Neural cell (in vitro differentiated cells): Measurements from ENCODE around the gene TFCP2L1. TPM values are rescaled to one million over a fixed set of nuclear protein-coding genes. Genes with fewer than 3 reads are reported as not detected.

Source experiments
- H2AFZ ChIP-seq: fragments of 200-600, 300-800 bp; sonication (generic), shearing (Covaris generic); 2 replicates; pipeline ENCODE4 v1.6.0; 2014; ENCODE audit warnings: low read depth, mild to moderate bottlenecking, antibody characterized with exemption, low read length, moderate library complexity
- H3F3A ChIP-seq: fragments of 200-600 bp; shearing (Covaris generic); 2 replicates; pipeline ENCODE4 v1.6.1; 2016; ENCODE audit warnings: mild to moderate bottlenecking, moderate library complexity, mixed read lengths, antibody characterized with exemption, low read length; ENCODE audit not compliant: insufficient read depth, poor library complexity, severe bottlenecking
- H3K27ac ChIP-seq: fragments of 200-600, 300-800 bp; sonication (generic), shearing (Covaris generic); 2 replicates; pipeline ENCODE4 v1.5.1; 2014; ENCODE audit warnings: mild to moderate bottlenecking, low read length, moderate library complexity
- H3K27me3 ChIP-seq: fragments of 300-800, 200-600 bp; sonication (generic), shearing (Covaris generic); 2 replicates; pipeline ENCODE4 v1.6.0; 2014; ENCODE audit warnings: mild to moderate bottlenecking, low read depth, low read length, moderate library complexity; ENCODE audit not compliant: insufficient read depth
- H3K36me3 ChIP-seq: fragments of 300-800, 200-600 bp; sonication (generic), shearing (Covaris generic); 2 replicates; pipeline ENCODE4 v1.5.1; 2014; ENCODE audit warnings: mild to moderate bottlenecking, antibody characterized with exemption, low read length, moderate library complexity; ENCODE audit not compliant: insufficient read depth
- H3K4me2 ChIP-seq: fragments of 300-800, 200-600 bp; sonication (generic), shearing (Covaris generic); 2 replicates; pipeline ENCODE4 v1.6.0; 2014; ENCODE audit warnings: mild to moderate bottlenecking, low read length
- H3K4me3 ChIP-seq: fragments of 300-800, 200-600 bp; sonication (generic), shearing (Covaris generic); 2 replicates; pipeline ENCODE4 v1.5.1; 2014; ENCODE audit warnings: mild to moderate bottlenecking, low read length, moderate library complexity
- H3K79me2 ChIP-seq: fragments of 200-600 bp; shearing (Covaris generic); replicated peaks from 2 replicates; pipeline ENCODE4 v1.6.0; 2014; ENCODE audit warnings: mild to moderate bottlenecking, low read length, moderate library complexity; ENCODE audit not compliant: insufficient read depth
- H3K9ac ChIP-seq: fragments of 300-800, 200-600 bp; sonication (generic), shearing (Covaris generic); 2 replicates; pipeline ENCODE4 v1.6.1; 2016; ENCODE audit warnings: mild to moderate bottlenecking, low read length, mixed read lengths
- H3K9me2 ChIP-seq: fragments of 200-600 bp; shearing (Covaris generic); 2 replicates; pipeline ENCODE4 v1.6.1; 2016; ENCODE audit warnings: mild to moderate bottlenecking, low read length, mixed read lengths; ENCODE audit not compliant: insufficient read depth
- H3K9me3 ChIP-seq: fragments of 200-600, 300-800 bp; sonication (generic), shearing (Covaris generic); 2 replicates; pipeline ENCODE4 v1.6.1; 2016; ENCODE audit warnings: mild to moderate bottlenecking, mixed run types, low read length, moderate library complexity, mixed read lengths
- H4K20me1 ChIP-seq: fragments of 200-600 bp; shearing (Covaris generic); 2 replicates; pipeline ENCODE4 v1.6.1; 2016; ENCODE audit warnings: mild to moderate bottlenecking, mixed run types; ENCODE audit not compliant: insufficient read depth
- CTCF ChIP-seq: fragments of 450-650 bp; IDR thresholded peaks from 2 replicates; pipeline ENCODE4 v1.5.1; 2014; ENCODE audit warnings: antibody characterized with exemption, mild to moderate bottlenecking, moderate library complexity; ENCODE audit not compliant: poor library complexity, severe bottlenecking
- EP300 ChIP-seq: fragments of 450-650 bp; conservative IDR thresholded peaks from 2 replicates; pipeline ENCODE4 v1.6.1; 2014; ENCODE audit warnings: antibody characterized with exemption, mild to moderate bottlenecking, moderate library complexity; ENCODE audit not compliant: poor library complexity, severe bottlenecking
- EZH2 ChIP-seq: fragments of 200-600, 300-800 bp; shearing (Covaris generic), sonication (generic); IDR thresholded peaks from 2 replicates; pipeline ENCODE4 v1.6.1; 2014; ENCODE audit warnings: antibody characterized with exemption, low read length, borderline replicate concordance, mild to moderate bottlenecking; ENCODE audit not compliant: insufficient read depth, poor library complexity, severe bottlenecking
- MXI1 ChIP-seq: fragments of 450-650 bp; conservative IDR thresholded peaks from 2 replicates; pipeline ENCODE4 v1.6.1; 2014; ENCODE audit warnings: antibody characterized with exemption, mild to moderate bottlenecking; ENCODE audit not compliant: poor library complexity, severe bottlenecking
- POLR2AphosphoS5 ChIP-seq: IDR thresholded peaks from 2 replicates; pipeline ENCODE4 v1.6.1; 2012
- RAD21 ChIP-seq: fragments of 450-650 bp; conservative IDR thresholded peaks from 2 replicates; pipeline ENCODE4 v1.6.1; 2014; ENCODE audit warnings: antibody characterized with exemption, mild to moderate bottlenecking, moderate library complexity
- SMC3 ChIP-seq: fragments of 450-650 bp; conservative IDR thresholded peaks from 2 replicates; pipeline ENCODE4 v1.6.1; 2014; ENCODE audit warnings: antibody characterized with exemption, mild to moderate bottlenecking, moderate library complexity; ENCODE audit not compliant: poor library complexity
- TAF1 ChIP-seq: IDR thresholded peaks from 2 replicates; pipeline ENCODE4 v1.6.1; 2012; ENCODE audit warnings: low read depth
- polyA plus RNA-seq: library from polyadenylated mRNA; depleted of rRNA; stranded (reverse); fragments of >200 nt; gene quantifications from 2 replicates; pipeline ENCODE4 v1.2.3, GENCODE V29; 2014
- TF ChIP-seq, protein P1 (sequence below): IDR thresholded peaks from 2 replicates; pipeline ENCODE4 v1.6.1; 2012; ENCODE audit warnings: borderline replicate concordance

Gene TFCP2L1
- polyA plus RNA-seq, 1 donor from 2014 or later, result 0.04 TPM

DNA sequence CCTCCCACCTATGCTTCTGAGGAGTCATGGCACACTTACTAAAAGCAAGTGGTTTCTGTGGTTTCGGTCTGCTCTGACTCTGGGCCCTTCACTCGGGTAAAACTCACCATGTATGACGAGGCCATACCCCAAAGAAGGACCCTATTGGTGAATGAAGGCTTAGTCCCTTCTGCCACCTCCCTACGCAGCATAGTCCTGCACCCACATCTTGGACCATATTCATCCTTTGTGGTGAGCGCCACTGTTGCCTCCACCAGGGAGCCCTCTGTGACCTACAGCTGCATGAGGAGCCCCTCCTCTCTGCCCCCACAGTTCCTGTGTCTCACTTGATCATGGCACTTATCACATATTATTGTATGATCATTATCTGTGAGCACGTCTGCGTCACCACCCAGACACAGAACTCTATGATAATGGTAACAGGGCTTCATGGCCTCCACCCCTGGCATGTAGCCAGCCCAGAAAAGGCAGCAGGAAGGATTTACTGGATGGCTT lies 113.3 kb downstream of the TFCP2L1 start:
- Histone ChIP-seq H3K27me3 (no peaks in the 10 kb centered on the region), H4K20me1 (no peaks in the 10 kb centered on the region), H3K4me3 (no peak overlapping the region), H2AFZ (no peak overlapping the region), H3K9me2 (no peaks in the 10 kb centered on the region), H3K4me2 (no peak overlapping the region), H3F3A (no peaks in the 10 kb centered on the region), H3K36me3 (no peaks in the 10 kb centered on the region), H3K9me3 (no peaks in the 10 kb centered on the region), H3K27ac (no peak overlapping the region), H3K79me2 (no peaks in the 10 kb centered on the region), H3K9ac (no peak overlapping the region)
- no peak for TF ChIP-seq SMC3
- no peak for TF ChIP-seq EP300
- TF ChIP-seq MXI1, result no peak
- TF ChIP-seq POLR2AphosphoS5, result no peak
- no peak for TF ChIP-seq CTCF
- no peak for TF ChIP-seq RAD21
- no peak for TF ChIP-seq TAF1
- TF ChIP-seq, protein P1, sequence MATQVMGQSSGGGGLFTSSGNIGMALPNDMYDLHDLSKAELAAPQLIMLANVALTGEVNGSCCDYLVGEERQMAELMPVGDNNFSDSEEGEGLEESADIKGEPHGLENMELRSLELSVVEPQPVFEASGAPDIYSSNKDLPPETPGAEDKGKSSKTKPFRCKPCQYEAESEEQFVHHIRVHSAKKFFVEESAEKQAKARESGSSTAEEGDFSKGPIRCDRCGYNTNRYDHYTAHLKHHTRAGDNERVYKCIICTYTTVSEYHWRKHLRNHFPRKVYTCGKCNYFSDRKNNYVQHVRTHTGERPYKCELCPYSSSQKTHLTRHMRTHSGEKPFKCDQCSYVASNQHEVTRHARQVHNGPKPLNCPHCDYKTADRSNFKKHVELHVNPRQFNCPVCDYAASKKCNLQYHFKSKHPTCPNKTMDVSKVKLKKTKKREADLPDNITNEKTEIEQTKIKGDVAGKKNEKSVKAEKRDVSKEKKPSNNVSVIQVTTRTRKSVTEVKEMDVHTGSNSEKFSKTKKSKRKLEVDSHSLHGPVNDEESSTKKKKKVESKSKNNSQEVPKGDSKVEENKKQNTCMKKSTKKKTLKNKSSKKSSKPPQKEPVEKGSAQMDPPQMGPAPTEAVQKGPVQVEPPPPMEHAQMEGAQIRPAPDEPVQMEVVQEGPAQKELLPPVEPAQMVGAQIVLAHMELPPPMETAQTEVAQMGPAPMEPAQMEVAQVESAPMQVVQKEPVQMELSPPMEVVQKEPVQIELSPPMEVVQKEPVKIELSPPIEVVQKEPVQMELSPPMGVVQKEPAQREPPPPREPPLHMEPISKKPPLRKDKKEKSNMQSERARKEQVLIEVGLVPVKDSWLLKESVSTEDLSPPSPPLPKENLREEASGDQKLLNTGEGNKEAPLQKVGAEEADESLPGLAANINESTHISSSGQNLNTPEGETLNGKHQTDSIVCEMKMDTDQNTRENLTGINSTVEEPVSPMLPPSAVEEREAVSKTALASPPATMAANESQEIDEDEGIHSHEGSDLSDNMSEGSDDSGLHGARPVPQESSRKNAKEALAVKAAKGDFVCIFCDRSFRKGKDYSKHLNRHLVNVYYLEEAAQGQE, result no peak
- TF ChIP-seq EZH2, result no peak

- no peak for TF ChIP-seq CTCF
- TF ChIP-seq, protein P1, result no peak
- no peak for TF ChIP-seq SMC3
- no peak for TF ChIP-seq POLR2AphosphoS5
- H3F3A ChIP-seq, result no peaks in the 10 kb centered on the region
- H3K4me2 ChIP-seq, result no peak overlapping the region
- H3K9ac ChIP-seq, result no peak overlapping the region
- no peaks in the 10 kb centered on the region for H3K79me2 ChIP-seq
- no peaks in the 10 kb centered on the region for H4K20me1 ChIP-seq
- H3K27ac ChIP-seq, result no peak overlapping the region
- H3K27me3 ChIP-seq, result no peaks in the 10 kb centered on the region
- H3K9me2 ChIP-seq, result no peaks in the 10 kb centered on the region
- no peak overlapping the region for H2AFZ ChIP-seq
- no peak overlapping the region for H3K4me3 ChIP-seq
- H3K36me3 ChIP-seq, result no peaks in the 10 kb centered on the region
- H3K9me3 ChIP-seq, result no peaks in the 10 kb centered on the region
These were observed 114.4 kb downstream of the TFCP2L1 start for GRCh38 chr2:121170577-121170976.
